ENCODE data around the gene CGB1.
"Not testable (repeated sequence)": the region's sequence is repeated elsewhere in the genome, so short reads cannot be mapped to it uniquely, and the experiment has no call there.

The CGB1 gene

GRCh38 chr19:49057636-49058234 lies 21.0 kb upstream of the CGB1 start, which contains the start of gene CGB7:
TSS of gene CGB7 (minus strand) at chr19:49057749. CDS start at chr19:49055375, 2,374 bp downstream.
- H3K4me1 ChIP-seq (ENCODE audit: control insufficient read depth, low read length), result peaks cover 12% of the 10 kb centered on the region
- no peaks in the 10 kb centered on the region for H3K9me2 ChIP-seq (replicated peaks; ENCODE audit: control insufficient read depth, low read length)
- H3F3A ChIP-seq (ENCODE audit: control insufficient read depth, insufficient read depth), result no peaks in the 10 kb centered on the region
- H3K36me3 ChIP-seq (ENCODE audit: control insufficient read depth, low read length), result no peaks in the 10 kb centered on the region
- H3K79me2 ChIP-seq (ENCODE audit: control insufficient read depth, low read length), result no peaks in the 10 kb centered on the region
- H3K27ac ChIP-seq (ENCODE audit: low read depth, low read length), result no peak within 1 kb of the TSS
- H3K4me3 ChIP-seq (ENCODE audit: low read length), result peak within 1 kb of the TSS; percentile 64; the same call in 1 of the 2 replicates
- peak within 1 kb of the TSS; percentile 65 for H3K4me2 ChIP-seq (ENCODE audit: low read length)
- H3K9me3 ChIP-seq (ENCODE audit: control insufficient read depth, insufficient read depth, low read length), result no peaks in the 10 kb centered on the region
- peaks cover 59% of the 10 kb centered on the region for H3K27me3 ChIP-seq (ENCODE audit: control insufficient read depth, low read length)
- TF ChIP-seq CTCF (IDR thresholded peaks at IDR 0.05; ENCODE audit: low read depth, low read length, poor library complexity, severe bottlenecking) (no peak), EZH2phosphoT487 (IDR thresholded peaks at IDR 0.05; ENCODE audit: borderline replicate concordance, low read length) (no peak)
- H4K20me1 ChIP-seq (ENCODE audit: control insufficient read depth, insufficient read depth, low read depth, low read length), result no peaks in the 10 kb centered on the region

GRCh38 chr19:49056902-49057596 lies 20.4 kb upstream of the CGB1 start:
- H3K9me3 ChIP-seq (ENCODE audit: control insufficient read depth, insufficient read depth, low read length); H3K4me3 ChIP-seq (ENCODE audit: low read length); H3F3A ChIP-seq (ENCODE audit: control insufficient read depth, insufficient read depth); H4K20me1 ChIP-seq (ENCODE audit: control insufficient read depth, insufficient read depth, low read depth, low read length); H3K36me3 ChIP-seq (ENCODE audit: control insufficient read depth, low read length); H3K79me2 ChIP-seq (ENCODE audit: control insufficient read depth, low read length); H3K27ac ChIP-seq (ENCODE audit: low read depth, low read length); H3K9me2 ChIP-seq (replicated peaks; ENCODE audit: control insufficient read depth, low read length): not testable (repeated sequence)
- H3K4me1 ChIP-seq (ENCODE audit: control insufficient read depth, low read length), result peaks cover 12% of the 10 kb centered on the region
- H3K4me2 ChIP-seq (ENCODE audit: low read length), result peak overlapping the region; percentile 65
- H3K27me3 ChIP-seq (ENCODE audit: control insufficient read depth, low read length), result peaks cover 57% of the 10 kb centered on the region

DNA sequence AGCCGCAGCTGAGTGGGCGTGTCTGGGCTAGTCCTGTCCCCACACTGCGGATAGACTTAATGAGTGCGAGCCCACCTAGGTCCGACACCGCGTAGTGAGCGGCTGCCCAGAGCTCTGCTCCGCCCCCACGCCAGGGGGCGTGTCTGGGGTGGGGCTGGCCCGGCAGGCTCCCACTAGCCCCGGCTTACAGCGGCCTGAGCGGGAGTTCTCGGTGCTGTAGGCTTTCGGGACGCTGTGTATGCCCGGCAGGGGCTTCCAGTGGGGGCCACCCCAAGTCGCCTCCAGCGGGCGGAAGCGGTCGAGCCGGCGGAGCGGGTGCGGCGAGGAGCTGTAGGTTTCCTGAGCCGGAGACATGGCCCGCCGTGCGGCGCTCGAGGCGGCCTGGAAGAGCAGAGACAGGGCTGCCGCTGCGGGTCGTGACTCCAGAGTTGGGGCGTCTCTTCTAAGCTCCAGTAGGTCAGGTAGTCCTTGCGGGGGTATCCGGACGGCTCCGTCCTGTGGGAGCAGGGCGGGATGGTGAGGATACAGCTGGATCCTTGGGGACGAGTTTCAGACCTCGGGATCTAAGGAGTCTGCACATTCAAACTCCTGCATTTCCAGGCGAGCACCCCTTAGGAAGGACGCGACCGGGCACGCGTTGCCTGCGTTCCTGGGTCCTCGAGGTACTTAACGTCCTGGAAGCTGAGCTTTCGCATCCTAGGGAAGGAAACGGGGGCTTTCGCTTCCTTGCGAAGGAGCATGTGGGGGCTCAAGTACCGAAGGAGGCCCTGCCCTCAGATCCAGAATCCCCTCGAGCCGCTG lies 19.6 kb upstream of the CGB1 start:
- Histone ChIP-seq H3K4me1 (ENCODE audit: control insufficient read depth, low read length) (peaks cover 12% of the 10 kb centered on the region), H3K4me3 (ENCODE audit: low read length) (peak overlapping the region; percentile 64), H4K20me1 (ENCODE audit: control insufficient read depth, insufficient read depth, low read depth, low read length) (no peaks in the 10 kb centered on the region), H3K36me3 (ENCODE audit: control insufficient read depth, low read length) (no peaks in the 10 kb centered on the region), H3K9me3 (ENCODE audit: control insufficient read depth, insufficient read depth, low read length) (no peaks in the 10 kb centered on the region), H3K27ac (ENCODE audit: low read depth, low read length) (no peak overlapping the region), H3K27me3 (ENCODE audit: control insufficient read depth, low read length) (peaks cover 49% of the 10 kb centered on the region), H3K4me2 (ENCODE audit: low read length) (peak overlapping the region; percentile 65), H3K9me2 (replicated peaks; ENCODE audit: control insufficient read depth, low read length) (no peaks in the 10 kb centered on the region), H3K79me2 (ENCODE audit: control insufficient read depth, low read length) (no peaks in the 10 kb centered on the region), H3F3A (ENCODE audit: control insufficient read depth, insufficient read depth) (no peaks in the 10 kb centered on the region)
- TF ChIP-seq EZH2phosphoT487 (IDR thresholded peaks at IDR 0.05; ENCODE audit: borderline replicate concordance, low read length) (peak; percentile 91), CTCF (IDR thresholded peaks at IDR 0.05; ENCODE audit: low read depth, low read length, poor library complexity, severe bottlenecking) (peak; percentile 23)

- H3K27me3 ChIP-seq (ENCODE audit: control insufficient read depth, low read length); H3K4me2 ChIP-seq (ENCODE audit: low read length); H4K20me1 ChIP-seq (ENCODE audit: control insufficient read depth, insufficient read depth, low read depth, low read length): not testable (repeated sequence)
Measured at GRCh38 chr19:49050376-49051033, 13.8 kb upstream of the CGB1 start.

GRCh38 chr19:49049834-49050233 lies 13.1 kb upstream of the CGB1 start:
- H3K9me2 ChIP-seq (replicated peaks; ENCODE audit: control insufficient read depth, low read length); H3K4me3 ChIP-seq (ENCODE audit: low read length); H3F3A ChIP-seq (ENCODE audit: control insufficient read depth, insufficient read depth); H4K20me1 ChIP-seq (ENCODE audit: control insufficient read depth, insufficient read depth, low read depth, low read length); H3K27ac ChIP-seq (ENCODE audit: low read depth, low read length); H3K9me3 ChIP-seq (ENCODE audit: control insufficient read depth, insufficient read depth, low read length); H3K27me3 ChIP-seq (ENCODE audit: control insufficient read depth, low read length); H3K4me1 ChIP-seq (ENCODE audit: control insufficient read depth, low read length); H3K79me2 ChIP-seq (ENCODE audit: control insufficient read depth, low read length); H3K36me3 ChIP-seq (ENCODE audit: control insufficient read depth, low read length); H3K4me2 ChIP-seq (ENCODE audit: low read length): not testable (repeated sequence)

More at GRCh38 chr19:49050376-49051033, 13.8 kb upstream of the CGB1 start:
- not testable (repeated sequence) for H3F3A ChIP-seq (ENCODE audit: control insufficient read depth, insufficient read depth); H3K9me2 ChIP-seq (replicated peaks; ENCODE audit: control insufficient read depth, low read length); H3K79me2 ChIP-seq (ENCODE audit: control insufficient read depth, low read length); H3K4me3 ChIP-seq (ENCODE audit: low read length); H3K27ac ChIP-seq (ENCODE audit: low read depth, low read length); H3K36me3 ChIP-seq (ENCODE audit: control insufficient read depth, low read length); H3K4me1 ChIP-seq (ENCODE audit: control insufficient read depth, low read length); H3K9me3 ChIP-seq (ENCODE audit: control insufficient read depth, insufficient read depth, low read length)

DNA sequence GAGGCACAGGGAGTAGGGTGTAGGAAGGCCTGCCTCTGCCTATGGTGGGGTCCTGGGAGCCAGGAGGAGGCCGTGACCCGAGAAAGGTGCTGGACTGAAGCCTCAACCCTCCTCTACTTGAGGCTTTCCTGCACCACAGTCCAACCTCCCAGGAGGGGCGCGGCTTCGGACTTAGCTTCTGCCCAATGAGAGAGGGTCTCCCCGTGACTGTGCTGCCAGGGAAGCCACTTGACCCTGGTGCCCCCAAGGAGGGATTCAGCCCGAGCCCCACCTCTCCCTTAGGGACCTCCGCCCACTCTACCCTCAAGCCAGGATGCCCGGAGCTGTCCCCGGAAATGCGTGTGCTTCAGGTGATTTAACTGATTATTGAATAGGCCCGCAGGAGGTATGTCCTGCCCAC lies 12.3 kb upstream of the CGB1 start, which contains the start of gene CGB8:
Gene CGB8 (minus strand): TSS at position 101 of the 400 bp plus-strand sequence. CDS start 372 bp downstream, outside the sequence.
- H3K36me3 ChIP-seq (ENCODE audit: control insufficient read depth, low read length); H4K20me1 ChIP-seq (ENCODE audit: control insufficient read depth, insufficient read depth, low read depth, low read length); H3K9me2 ChIP-seq (replicated peaks; ENCODE audit: control insufficient read depth, low read length); H3K27me3 ChIP-seq (ENCODE audit: control insufficient read depth, low read length); H3K79me2 ChIP-seq (ENCODE audit: control insufficient read depth, low read length); H3K4me2 ChIP-seq (ENCODE audit: low read length); H3K9me3 ChIP-seq (ENCODE audit: control insufficient read depth, insufficient read depth, low read length); H3K4me3 ChIP-seq (ENCODE audit: low read length); H3K4me1 ChIP-seq (ENCODE audit: control insufficient read depth, low read length); H3K27ac ChIP-seq (ENCODE audit: low read depth, low read length); H3F3A ChIP-seq (ENCODE audit: control insufficient read depth, insufficient read depth): not testable (repeated sequence)

Data from DOHH2 (cell line).